K562 (cell line): ENCODE measurements around the gene FOXJ3. TPM values are rescaled to one million over a fixed set of nuclear protein-coding genes. Genes with fewer than 3 reads are reported as not detected.

Experiments
- ATAC-seq: fragments of 200-7000 bp; cut with Tn5 transposase; 3 replicates; pipeline ENCODE4 v1.9.1; 2020; ENCODE audit warnings: moderate library complexity
- BruUV-seq: library from RNA; stranded (reverse); fragments of 400-500 nt; replicated peaks from 2 replicates; lab custom pipeline; 2021; lab: Mats Ljungman, UMichigan
- CTCF ChIA-PET: fragments of 300-600 bp; formaldehyde crosslinking; extraction: SDS; loops from one replicate; lab custom pipeline; 2021; ENCODE audit warnings: low intra/inter-chr PET ratio; lab: Yijun Ruan, JAX
- POLR2A ChIA-PET: fragments of 300-600, 350-650 bp; sonication (Branson Sonifier 250); formaldehyde crosslinking; extraction: SDS; loops from one replicate; lab custom pipeline; 2021; ENCODE audit warnings: antibody characterized with exemption, inconsistent platforms; lab: Yijun Ruan, JAX
- DNase-seq, 4 experiments: peaks; one replicate each; pipeline versions ENCODE4 v3.0.0 to v3.0.0-alpha.2; 2011 to 2018; ENCODE audit warnings: low spot score in 3 of 4, mixed read lengths in 3 of 4; ENCODE audit errors: extremely low read depth in 1 of 4
- FAIRE-seq: peaks from 2 replicates; lab custom pipeline; 2011; peaks lifted over from hg19 to GRCh38; lab: Jason Lieb, UNC
- H2AFZ ChIP-seq: 2 replicates; pipeline ENCODE4 v1.6.0; 2011; ENCODE audit warnings: low read depth, low read length, control low read depth, inconsistent platforms
- H3K27ac ChIP-seq: fragments of 200-600 bp; 3 replicates; pipeline ENCODE4 v1.8.0; 2011; ENCODE audit warnings: low read depth, mild to moderate bottlenecking, control low read depth, inconsistent platforms, low read length, moderate library complexity, mixed read lengths; ENCODE audit errors: extremely low read depth
- H3K27me3 ChIP-seq, 2 experiments: fragments of 300-600 bp in 1 of 2; 2 replicates in 1 of 2; 3 replicates in 1 of 2; pipeline versions ENCODE4 v1.6.0 to v1.8.0; 2011; ENCODE audit warnings: inconsistent platforms in 2 of 2, low read length in 2 of 2, mild to moderate bottlenecking in 1 of 2, mixed read lengths in 1 of 2, moderate library complexity in 1 of 2; ENCODE audit not compliant: control insufficient read depth in 2 of 2, insufficient read depth in 2 of 2
- H3K36me3 ChIP-seq: fragments of 300-600 bp; 3 replicates; pipeline ENCODE4 v1.8.0; 2011; ENCODE audit warnings: mild to moderate bottlenecking, low read length, inconsistent platforms; ENCODE audit not compliant: control insufficient read depth, insufficient read depth
- H3K4me1 ChIP-seq, 2 experiments: fragments of 200-600 bp in 1 of 2; replicated peaks in 1 of 2; 2 replicates in 1 of 2; 3 replicates in 1 of 2; pipeline versions ENCODE4 v1.5.1 to v1.8.0; 2011; ENCODE audit warnings: inconsistent platforms in 2 of 2, low read length in 2 of 2, mild to moderate bottlenecking in 1 of 2, mixed read lengths in 1 of 2, moderate library complexity in 1 of 2; ENCODE audit not compliant: control insufficient read depth in 2 of 2, insufficient read depth in 2 of 2
- H3K4me2 ChIP-seq: 2 replicates; pipeline ENCODE4 v1.6.1; 2011; ENCODE audit warnings: low read length, control low read depth, inconsistent platforms, mixed read lengths; ENCODE audit not compliant: insufficient read depth
- H3K4me3 ChIP-seq: fragments of 200-600 bp; sonication (generic), shearing (Covaris generic); 2 replicates; pipeline ENCODE4 v1.5.1; 2016; ENCODE audit warnings: control low read depth, inconsistent platforms
- H3K79me2 ChIP-seq: fragments of 200-600 bp; 3 replicates; pipeline ENCODE4 v1.8.0; 2011; ENCODE audit warnings: low read length, inconsistent platforms; ENCODE audit not compliant: control insufficient read depth, insufficient read depth
- H3K9ac ChIP-seq, 2 experiments: 2 replicates each; pipeline versions ENCODE4 v1.6.0 to v1.6.1; 2011; ENCODE audit warnings: low read depth in 2 of 2, low read length in 2 of 2, control low read depth in 1 of 2, inconsistent platforms in 1 of 2, mild to moderate bottlenecking in 1 of 2, mixed read lengths in 1 of 2; ENCODE audit not compliant: insufficient read depth in 1 of 2
- H3K9me1 ChIP-seq: one replicate; pipeline ENCODE4 v1.6.0; 2011; ENCODE audit warnings: inconsistent platforms, mild to moderate bottlenecking, low read length, moderate library complexity; ENCODE audit not compliant: control insufficient read depth, insufficient read depth
- H3K9me3 ChIP-seq: replicated peaks from 2 replicates; pipeline ENCODE4 v1.5.1; 2011; ENCODE audit warnings: low read depth, low read length, inconsistent platforms; ENCODE audit not compliant: control insufficient read depth, insufficient read depth
- H4K20me1 ChIP-seq: replicated peaks from 2 replicates; pipeline ENCODE4 v1.6.1; 2011; ENCODE audit warnings: low read length, inconsistent platforms, mixed read lengths; ENCODE audit not compliant: control insufficient read depth, insufficient read depth
- ARID1B ChIP-seq: fragments of 450-650 bp; IDR thresholded peaks from 2 replicates; pipeline ENCODE4 v1.6.1; 2016; ENCODE audit warnings: antibody characterized with exemption, mild to moderate bottlenecking, inconsistent platforms
- CBFA2T2 ChIP-seq: fragments of 450-650 bp; conservative IDR thresholded peaks from 2 replicates; pipeline ENCODE4 v1.6.1; 2017; ENCODE audit warnings: mild to moderate bottlenecking
- CBFA2T3 ChIP-seq: fragments of 450-650 bp; IDR thresholded peaks from 2 replicates; pipeline ENCODE4 v1.6.1; 2017
- NFE2L1 ChIP-seq: fragments of 450-650 bp; IDR thresholded peaks from 2 replicates; pipeline ENCODE4 v1.6.1; 2016; ENCODE audit warnings: missing genetic modification characterization, low read depth, mild to moderate bottlenecking, missing compliant biosample characterization, moderate library complexity, borderline replicate concordance
- NFRKB ChIP-seq: fragments of 450-650 bp; IDR thresholded peaks from 2 replicates; pipeline ENCODE4 v1.6.1; 2016; ENCODE audit warnings: low read depth
- SRSF1 ChIP-seq: fragments of 200-400 bp; formaldehyde crosslinking; IDR thresholded peaks from 2 replicates; pipeline ENCODE4 v1.6.1; 2017; ENCODE audit warnings: mild to moderate bottlenecking, low read depth, low read length, moderate library complexity
- STAT5A ChIP-seq: IDR thresholded peaks from 2 replicates; pipeline ENCODE4 v1.6.1; 2012; ENCODE audit warnings: low read length, inconsistent platforms, borderline replicate concordance
- TAL1 ChIP-seq: fragments of 450-650 bp; IDR thresholded peaks from 2 replicates; pipeline ENCODE4 v1.6.1; 2016; ENCODE audit warnings: mild to moderate bottlenecking
- TEAD4 ChIP-seq, 2 experiments: sonication (generic) in 1 of 2; formaldehyde crosslinking in 1 of 2; IDR thresholded peaks; 2 replicates each; pipeline versions ENCODE4 v1.6.1 to v1.8.0; 2012 to 2022; ENCODE audit warnings: borderline replicate concordance in 1 of 2, inconsistent platforms in 1 of 2, low read length in 1 of 2, mild to moderate bottlenecking in 1 of 2, missing genetic modification reagents in 1 of 2
- ZBTB26 ChIP-seq: fragments of 450-650 bp; formaldehyde crosslinking; IDR thresholded peaks from 2 replicates; pipeline ENCODE4 v1.4.0; 2022; ENCODE audit warnings: missing genetic modification characterization
- WGBS: fragments of 100-300 bp; shearing (Covaris generic); methylation state at CpG from one replicate; pipeline ENCODE4 v1.1.6; 2016; ENCODE audit warnings: low coverage, mixed read lengths; ENCODE audit not compliant: insufficient coverage; ENCODE audit errors: missing lambda C conversion rate; 5-methylcytosine and 5-hydroxymethylcytosine counted together
- in situ Hi-C: fragments of 300-500 bp; cut with MboI; formaldehyde crosslinking; loops from 4 replicates; pipeline ENCODE4 v1.15.0; 2018; ENCODE audit warnings: inconsistent platforms, mixed read lengths
- intact Hi-C: fragments of 100-400 bp; cut with micrococcal nuclease; formaldehyde crosslinking; loops from 2 replicates; pipeline ENCODE4 v1.14.2; 2022
- polyA plus RNA-seq, 8 experiments: library from polyadenylated mRNA; depleted of rRNA in 4 of 8; stranded (reverse) in 5 of 8; unstranded in 3 of 8; fragments of >200 nt; fragmentation: Nextera tagmentation in 2 of 8; fragmentation: Illumina TruSeq in 1 of 8; extraction: Ambion mirVana in 2 of 8; extraction: Trizol in 1 of 8; gene quantifications; 2 replicates each; pipeline versions ENCODE4 v1.2.1 to v1.2.3, GENCODE V29; 2011 to 2014; ENCODE audit warnings: inconsistent platforms in 1 of 8, missing spikeins in 1 of 8
- total RNA-seq, 7 experiments: library from RNA; depleted of rRNA in 6 of 7; stranded (reverse); fragments of >200 nt in 6 of 7; fragmentation: Illumina TruSeq in 2 of 7; extraction: Trizol in 2 of 7; gene quantifications; 2 replicates each; pipeline versions ENCODE4 v1.2.1 to v1.2.3, GENCODE V29; 2011 to 2021; ENCODE audit warnings: low replicate concordance in 1 of 7

The FOXJ3 gene
- total and polyA plus RNA-seq, 9 of the 15 experiments (the other 6 are each of a cell fraction or from before 2014, with no cell fraction given) = 8.7 to 35.3 (median 23.4) TPM

DNA sequence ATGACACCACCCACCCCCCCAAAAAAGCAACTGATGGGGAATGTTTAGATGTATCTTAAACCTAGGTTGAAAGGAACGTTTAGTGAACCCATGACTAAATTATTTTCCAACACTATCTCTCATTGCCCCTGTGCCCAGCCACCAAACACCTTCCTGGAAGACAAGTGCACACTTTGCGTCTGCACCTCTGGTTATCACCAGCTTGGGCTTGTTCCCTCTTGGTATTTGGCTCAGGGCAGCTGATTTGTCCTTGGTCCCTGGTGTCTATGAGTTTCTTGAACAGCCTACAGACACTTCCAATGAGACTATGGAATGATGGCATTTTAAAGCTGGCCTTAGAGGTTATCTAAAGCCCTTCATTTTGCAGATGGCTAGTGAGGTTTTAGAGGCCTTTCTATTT lies 30.1 kb upstream of the FOXJ3 start (continued):
- TF ChIP-seq STAT5A = no peak
- TF ChIP-seq SRSF1 = no peak
- TF ChIP-seq, all 486 proteins: peak for 0

DNA sequence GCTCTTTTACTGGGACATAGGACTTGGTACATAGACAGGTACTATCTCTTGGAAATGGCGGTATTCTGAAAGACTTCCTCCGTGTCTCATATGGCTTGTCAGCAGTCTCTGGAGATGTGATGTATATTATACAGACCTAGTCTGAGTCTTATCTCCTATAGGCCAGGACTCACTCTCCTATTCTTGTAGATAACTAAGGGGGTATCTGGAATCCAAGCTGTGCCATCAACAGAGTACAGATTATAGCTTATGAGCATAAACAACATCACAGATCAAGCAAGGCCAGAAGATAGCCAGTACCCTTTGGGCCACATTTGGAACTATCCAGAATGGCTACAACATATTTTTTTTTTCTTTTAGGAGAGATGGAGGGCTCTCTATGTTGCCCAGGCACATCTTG lies 29.5 kb upstream of the FOXJ3 start:
- intact Hi-C loops = no loop called here

More for the DNA sequence above, 29.5 kb upstream of the FOXJ3 start:
- in situ Hi-C loops = no loop called here
- no peaks in the 10 kb centered on the region for H4K20me1 ChIP-seq
- no peak overlapping the region for H3K27ac ChIP-seq
- DNase-seq = peak in 2 of 4 experiments; percentile 12 to 24
- H3K9ac ChIP-seq = no peak overlapping the region
- 0% methylated on average over 2 of the region's 2 CpGs for WGBS
- H3K4me2 ChIP-seq = no peak overlapping the region
- H3K79me2 ChIP-seq = no peaks in the 10 kb centered on the region
- no peaks in the 10 kb centered on the region for H3K36me3 ChIP-seq
- no peak for ATAC-seq
- no peaks in the 10 kb centered on the region for H3K4me1 ChIP-seq
- H3K4me3 ChIP-seq = no peak overlapping the region
- H3K9me1 ChIP-seq = no peaks in the 10 kb centered on the region
- BruUV-seq = no TSS peak
- POLR2A ChIA-PET = interaction anchor here (0.6 to 1.1 kb wide), 2 partner anchors 20 to 229 kb away, joined by 3 to 4 read pairs; no protein-coding TSS in a partner anchor
- no peaks in the 10 kb centered on the region for H3K9me3 ChIP-seq
- H3K27me3 ChIP-seq = peaks cover 3 to 6% of the 10 kb centered on the region in 2 experiments; a peak in 3 of 5 replicates
- TF ChIP-seq ARID1B = peak; percentile 14; the same call in 1 of the 2 replicates
- TF ChIP-seq NFE2L1 = no peak
- peak; percentile 58 for TF ChIP-seq CBFA2T2
- no peak for TF ChIP-seq NFRKB
- peak; percentile 65 for TF ChIP-seq TEAD4 (IDR thresholded peaks at IDR 0.05; ENCODE audit: low read length)
- no peak for TF ChIP-seq TEAD4 (CRISPR knock-in tag; IDR thresholded peaks at IDR 0.05; ENCODE audit: borderline replicate concordance)
- no peak for TF ChIP-seq ZBTB26
- peak; percentile 54; the same call in 1 of the 2 replicates for TF ChIP-seq TAL1
- TF ChIP-seq CBFA2T3 = peak; percentile 74
- TF ChIP-seq, all 486 proteins: peak for 5
- H2AFZ ChIP-seq = no peak overlapping the region
- no peak for FAIRE-seq
- CTCF ChIA-PET = no interaction called here
